ENCODE results near the gene SPIB.
"Not testable (repeated sequence)": the region's sequence is repeated elsewhere in the genome, so short reads cannot be mapped to it uniquely, and the experiment has no call there.

Gene SPIB

DNA sequence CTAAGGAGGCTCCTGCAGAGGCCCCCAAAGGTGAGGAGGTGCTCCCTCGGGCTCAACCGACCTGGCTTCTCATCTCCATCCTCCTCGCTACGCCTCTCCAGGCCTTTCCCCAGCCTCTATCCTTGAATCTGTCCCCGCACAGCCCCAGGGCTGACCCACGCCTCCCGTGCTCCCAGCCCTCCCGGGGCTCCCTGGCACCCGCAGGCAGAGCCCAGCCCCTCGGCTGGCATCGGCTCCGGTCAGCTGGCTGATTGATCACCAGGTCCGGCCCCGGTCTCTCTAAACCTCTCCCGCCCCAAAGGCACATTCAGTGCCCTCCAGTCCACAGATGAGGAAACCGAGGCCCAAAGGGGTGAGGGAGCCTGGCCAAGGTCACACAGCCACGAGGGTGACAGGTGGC is 16.5 kb downstream of the SPIB start:
- no peak for DNase-seq (ENCODE audit: extremely low read depth in 1 of 2, low read depth in 1 of 2)

DNA sequence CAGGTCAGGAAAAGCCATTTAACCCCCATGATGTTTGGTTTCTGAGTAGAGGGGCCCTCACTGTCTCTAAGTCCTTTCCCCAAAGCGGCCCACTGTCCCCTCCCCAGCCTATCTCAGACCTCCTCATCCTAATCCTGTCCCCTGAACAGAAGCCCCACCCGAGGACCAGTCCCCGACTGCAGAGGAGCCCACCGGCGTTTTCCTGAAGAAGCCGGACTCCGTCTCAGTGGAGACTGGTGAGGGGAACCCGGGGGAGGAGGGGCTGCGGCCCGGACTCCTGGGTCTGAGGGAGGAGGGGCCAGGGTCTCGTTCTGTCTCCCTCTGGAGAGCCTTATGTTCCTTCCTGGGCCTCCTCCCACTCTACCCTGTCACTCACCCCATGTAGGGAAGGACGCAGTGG is 16.9 kb downstream of the SPIB start:
- DNase-seq (ENCODE audit: extremely low read depth in 1 of 2, low read depth in 1 of 2), result no peak

DNA sequence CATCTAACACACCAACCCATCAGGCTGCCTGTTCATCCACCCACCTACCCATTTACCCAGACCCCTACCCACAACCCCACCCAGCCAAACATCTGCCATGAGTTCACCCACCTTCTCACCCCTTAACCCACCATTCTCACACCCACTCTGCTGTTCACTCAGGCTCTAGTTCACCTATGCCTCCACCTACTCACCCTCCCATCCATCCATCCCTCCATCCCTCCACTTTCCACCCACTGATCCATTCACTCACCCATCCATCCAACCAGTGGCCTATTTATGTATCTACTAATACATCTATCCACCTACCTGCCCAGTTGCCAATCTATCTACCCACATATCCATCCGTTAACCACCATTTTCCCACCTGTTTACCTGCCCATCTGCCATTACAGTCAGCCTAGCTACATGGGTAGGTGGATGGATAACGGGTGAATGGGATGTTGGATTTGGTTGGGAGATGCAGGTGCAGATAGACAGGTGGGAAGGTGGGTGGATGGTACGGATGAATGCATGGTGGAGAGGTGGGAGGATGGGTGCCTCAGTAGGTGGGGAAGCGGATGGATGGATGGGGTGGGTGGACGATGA is 19.2 kb downstream of the SPIB start:
- DNase-seq (ENCODE audit: extremely low read depth in 1 of 2, low read depth in 1 of 2), result no peak

DNA sequence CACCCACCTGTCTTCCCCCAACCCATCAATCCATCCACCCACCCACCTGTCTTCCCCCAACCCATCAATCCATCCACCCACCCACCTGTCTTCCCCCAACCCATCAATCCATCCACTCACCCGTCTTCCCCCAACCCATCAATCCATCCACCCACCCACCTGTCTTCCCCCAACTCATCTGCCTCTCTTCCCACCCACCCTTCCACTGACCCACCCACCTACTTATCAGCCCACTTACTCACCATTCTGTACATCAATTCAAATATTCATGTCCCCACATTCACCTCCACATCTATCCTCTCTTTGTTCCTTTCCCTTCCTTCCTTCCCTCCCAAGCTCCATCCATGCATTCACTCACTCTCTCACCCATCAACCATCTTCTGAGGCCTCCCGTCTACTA is 20.4 kb downstream of the SPIB start:
- not testable (repeated sequence) for DNase-seq (ENCODE audit: extremely low read depth in 1 of 2, low read depth in 1 of 2)

DNA sequence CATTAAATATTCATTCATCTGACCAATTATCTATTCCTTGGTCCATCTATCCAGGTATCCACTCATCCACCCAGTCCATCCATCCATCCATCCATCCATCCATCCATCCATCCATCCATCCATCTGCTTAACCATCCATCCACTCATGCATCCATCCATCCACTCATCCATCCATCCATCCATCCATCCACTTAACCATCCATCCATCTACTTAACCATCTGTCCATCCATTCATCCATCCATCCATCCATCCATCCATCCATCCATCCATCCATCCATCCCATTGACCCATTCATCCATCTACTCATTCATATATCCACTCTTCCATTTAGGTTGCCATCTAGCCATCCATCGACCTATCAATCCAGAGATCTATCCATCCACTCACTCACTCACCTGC is 25.3 kb downstream of the SPIB start:
- no peak for DNase-seq (ENCODE audit: extremely low read depth in 1 of 2, low read depth in 1 of 2)

DNA sequence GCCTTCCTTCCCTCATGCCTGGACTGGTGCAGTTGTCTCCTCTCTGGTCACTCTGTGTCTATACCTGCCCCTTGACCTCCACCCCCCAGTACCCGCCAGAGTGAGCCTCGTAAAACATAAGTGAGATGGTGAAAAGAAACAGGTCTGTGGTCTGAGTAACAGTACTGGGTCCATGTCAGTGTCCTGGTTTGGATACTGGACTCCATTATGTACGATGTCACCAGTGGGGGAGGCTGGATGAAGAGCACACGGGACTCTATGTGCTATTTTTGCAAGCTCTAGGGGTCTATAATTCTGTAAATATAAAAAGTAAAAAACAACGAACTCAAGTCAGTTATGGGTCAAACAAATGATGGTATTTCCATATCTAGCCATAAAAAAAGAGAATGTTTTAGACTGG is 28.3 kb downstream of the SPIB start:
- no peak for DNase-seq (ENCODE audit: extremely low read depth in 1 of 2, low read depth in 1 of 2)

DNA sequence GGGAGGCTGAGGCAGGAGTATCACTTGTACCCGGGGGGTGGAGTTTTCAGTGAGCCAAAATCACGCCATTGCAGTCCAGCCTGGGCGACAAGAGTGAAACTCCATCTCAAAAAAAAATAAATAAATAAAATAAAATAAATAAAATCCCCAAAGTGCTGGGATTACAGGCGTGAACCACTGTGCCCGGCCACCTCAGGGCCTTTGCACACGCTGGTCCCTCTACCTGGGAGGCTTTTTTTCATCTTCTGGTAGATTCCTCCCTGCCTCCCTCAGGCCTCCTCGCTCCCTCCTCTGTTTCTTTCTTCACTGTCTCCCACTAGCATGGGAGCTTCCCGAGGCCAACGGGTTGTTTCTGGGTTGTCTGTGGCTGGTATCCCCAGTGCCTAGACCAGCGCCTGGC is 29.0 kb downstream of the SPIB start:
- no peak for DNase-seq (ENCODE audit: extremely low read depth in 1 of 2, low read depth in 1 of 2)

DNA sequence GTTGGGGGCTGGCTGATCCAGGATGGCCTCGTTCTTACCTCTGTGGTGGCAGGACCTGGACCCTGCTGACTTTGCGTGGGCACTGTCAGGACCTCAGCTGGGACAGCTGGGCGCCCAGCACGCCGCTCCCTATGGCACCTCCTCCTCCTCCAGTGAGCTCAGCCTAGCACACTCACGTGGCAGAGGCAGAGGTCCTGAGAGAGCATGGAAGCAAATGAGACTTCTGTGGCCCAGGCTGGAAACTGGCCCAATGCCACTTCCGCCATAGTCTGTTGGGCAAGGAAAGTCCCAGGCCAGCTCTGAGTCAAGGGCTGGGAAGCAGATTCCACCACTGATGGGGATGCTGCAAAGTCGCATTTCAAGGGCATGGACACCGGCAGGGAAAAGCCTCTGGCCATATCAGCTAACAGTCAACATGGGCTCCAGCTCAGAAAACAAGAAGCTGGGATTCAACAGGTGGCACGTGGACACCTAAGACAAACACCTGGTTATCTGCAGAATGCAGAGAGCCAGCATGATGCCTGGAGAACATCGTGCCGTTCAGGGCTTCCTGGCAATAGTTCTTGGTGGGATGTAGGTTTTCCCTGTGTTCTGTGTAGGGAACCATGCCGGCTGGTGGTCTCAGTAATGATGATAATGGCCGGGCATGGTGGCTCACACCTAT is 30.6 kb downstream of the SPIB start:
- DNase-seq (ENCODE audit: extremely low read depth in 1 of 2, low read depth in 1 of 2), result no peak

DNA sequence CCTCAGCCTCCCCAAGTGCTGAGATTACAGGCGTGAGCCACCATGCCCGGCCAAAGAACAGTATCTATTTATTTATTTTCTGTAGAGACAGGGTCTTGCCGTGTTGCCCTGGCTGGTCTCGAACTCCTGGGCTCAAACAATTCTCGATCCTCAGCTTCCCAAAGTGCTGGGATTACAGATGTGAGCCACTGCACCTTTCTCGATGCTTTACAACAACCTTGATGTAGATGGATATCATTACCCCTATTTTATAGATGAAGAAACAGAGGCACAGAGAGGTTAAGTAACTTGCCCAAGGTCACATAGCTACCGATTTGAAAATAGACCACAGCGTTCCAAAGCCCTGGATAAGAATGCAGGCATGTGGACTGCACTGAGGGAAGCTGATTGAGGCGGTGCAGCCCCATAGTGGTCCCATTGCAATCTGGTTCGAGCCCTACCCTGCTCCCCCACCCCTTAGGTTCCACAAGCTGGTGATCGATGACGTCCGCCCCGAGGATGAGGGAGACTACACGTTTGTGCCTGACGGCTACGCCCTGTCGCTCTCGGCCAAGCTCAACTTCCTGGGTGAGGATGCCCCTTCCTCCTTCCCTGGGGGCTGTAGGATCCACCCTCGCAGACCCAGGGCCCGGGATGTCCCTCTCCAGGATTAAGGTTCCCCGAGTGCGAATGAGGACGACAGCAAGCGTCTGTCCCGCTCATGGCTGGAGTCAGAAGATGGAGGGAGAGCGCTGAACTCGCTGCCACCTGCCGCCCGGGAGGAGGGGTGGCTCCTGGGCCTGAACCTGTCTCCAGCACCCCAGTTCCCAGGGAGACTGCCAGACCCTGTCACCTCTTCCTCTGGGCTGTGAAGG is 31.9 kb downstream of the SPIB start:
- DNase-seq (ENCODE audit: extremely low read depth in 1 of 2, low read depth in 1 of 2), result no peak

DNA sequence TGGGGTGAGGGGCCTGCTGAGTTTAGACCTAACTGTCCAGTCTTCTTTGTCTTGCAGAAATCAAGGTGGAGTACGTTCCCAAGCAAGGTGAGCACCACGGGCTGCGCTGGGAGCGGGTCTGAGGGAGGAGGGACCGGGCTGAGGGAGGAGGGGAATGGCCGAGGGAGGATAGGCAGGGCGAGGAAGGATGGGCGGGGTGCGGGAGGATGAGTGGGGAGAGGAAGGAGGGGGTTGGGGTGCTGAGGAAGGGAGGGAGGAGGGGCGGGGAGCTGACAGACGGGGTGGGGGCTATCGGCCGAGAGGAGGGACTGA is 32.4 kb downstream of the SPIB start:
- DNase-seq (ENCODE audit: extremely low read depth in 1 of 2, low read depth in 1 of 2), result no peak

DNA sequence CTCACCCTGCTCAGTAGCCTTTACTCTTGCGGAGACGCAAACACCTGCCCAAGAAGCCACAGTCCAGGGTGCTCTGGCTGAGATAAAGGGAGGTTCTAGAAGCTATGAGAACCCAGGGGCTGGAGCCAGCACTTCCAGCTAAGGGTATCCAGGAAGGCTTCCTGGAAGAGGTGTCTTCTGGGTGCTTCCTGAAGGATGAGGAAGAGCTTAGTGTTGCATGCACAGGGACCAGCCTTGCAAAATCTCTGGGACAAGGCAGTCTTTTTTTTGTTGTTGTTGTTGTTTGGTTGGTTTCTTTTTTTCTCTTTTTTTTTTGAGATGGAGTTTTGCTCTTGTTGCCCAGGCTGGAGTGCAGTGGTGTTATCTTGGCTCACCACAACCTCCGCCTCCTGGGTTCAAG is 34.5 kb downstream of the SPIB start:
- no peak for DNase-seq (ENCODE audit: extremely low read depth in 1 of 2, low read depth in 1 of 2)

DNA sequence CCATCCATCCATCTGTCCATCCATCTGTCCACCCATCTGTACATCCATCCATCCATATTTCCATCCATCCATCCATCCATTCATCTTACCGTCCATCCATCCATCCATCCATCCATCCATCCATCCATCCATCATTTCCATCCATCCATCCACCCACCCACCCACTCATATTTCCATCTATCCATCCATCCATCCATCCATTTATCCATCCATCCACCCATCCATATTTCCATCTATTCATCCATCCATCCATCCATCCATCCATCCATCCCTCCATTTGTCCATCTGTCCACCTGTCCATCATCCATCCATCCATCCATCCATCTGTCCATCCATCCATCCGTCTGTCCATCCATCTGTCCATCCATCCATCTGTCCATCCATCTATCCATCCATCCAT is 37.3 kb downstream of the SPIB start:
- no peak for DNase-seq (ENCODE audit: extremely low read depth in 1 of 2, low read depth in 1 of 2)

DNA sequence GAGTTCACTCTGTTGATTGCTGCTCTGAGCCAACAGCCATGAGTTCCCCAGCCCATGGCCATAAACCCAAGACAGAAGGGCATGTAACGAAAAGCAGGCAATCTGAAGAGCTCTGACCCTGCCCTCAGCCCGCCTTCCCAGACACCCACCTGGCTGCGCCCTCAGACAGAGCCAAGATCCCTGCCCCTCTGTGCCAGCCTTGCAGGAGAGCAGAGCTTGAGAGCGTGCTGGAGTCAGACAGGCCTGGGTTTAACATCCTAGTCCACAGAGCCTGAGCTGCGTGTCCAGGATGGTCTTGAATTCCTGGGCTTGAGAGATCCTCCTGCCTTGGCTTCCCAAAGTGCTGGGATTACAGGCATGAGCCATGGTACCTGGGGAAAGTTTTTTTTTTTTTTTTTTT is 38.6 kb downstream of the SPIB start:
- DNase-seq (ENCODE audit: extremely low read depth in 1 of 2, low read depth in 1 of 2), result no peak

DNA sequence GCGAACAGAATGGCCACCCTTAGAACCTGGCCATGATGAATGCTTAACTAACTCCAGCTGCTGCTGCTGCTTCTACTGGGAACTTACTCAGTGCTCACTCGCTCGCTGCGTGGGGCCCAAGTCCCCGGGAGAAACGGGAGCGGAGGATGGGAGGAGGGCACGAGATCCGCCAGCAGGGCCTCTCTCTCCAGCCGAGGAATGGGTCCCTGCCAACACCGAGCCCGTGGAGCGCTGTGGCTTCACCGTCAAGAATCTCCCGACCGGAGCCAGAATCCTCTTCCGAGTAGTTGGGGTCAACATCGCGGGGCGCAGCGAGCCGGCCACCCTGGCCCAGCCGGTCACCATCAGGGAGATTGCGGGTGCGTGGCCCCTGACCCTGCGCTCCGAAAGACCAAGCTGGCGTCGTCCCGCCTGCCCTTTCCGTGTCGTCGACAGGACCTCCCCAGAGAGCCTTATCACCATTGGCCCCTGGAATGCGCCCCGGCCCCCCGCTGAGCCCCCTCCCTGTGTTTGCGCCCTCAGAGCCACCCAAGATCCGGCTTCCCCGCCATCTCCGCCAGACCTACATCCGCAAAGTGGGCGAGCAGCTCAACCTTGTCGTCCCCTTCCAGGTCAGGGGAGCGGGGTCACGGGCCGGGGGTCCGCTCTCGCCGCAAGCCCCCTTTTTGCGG is 39.8 kb downstream of the SPIB start:
- DNase-seq (ENCODE audit: extremely low read depth in 1 of 2, low read depth in 1 of 2), result no peak

DNA sequence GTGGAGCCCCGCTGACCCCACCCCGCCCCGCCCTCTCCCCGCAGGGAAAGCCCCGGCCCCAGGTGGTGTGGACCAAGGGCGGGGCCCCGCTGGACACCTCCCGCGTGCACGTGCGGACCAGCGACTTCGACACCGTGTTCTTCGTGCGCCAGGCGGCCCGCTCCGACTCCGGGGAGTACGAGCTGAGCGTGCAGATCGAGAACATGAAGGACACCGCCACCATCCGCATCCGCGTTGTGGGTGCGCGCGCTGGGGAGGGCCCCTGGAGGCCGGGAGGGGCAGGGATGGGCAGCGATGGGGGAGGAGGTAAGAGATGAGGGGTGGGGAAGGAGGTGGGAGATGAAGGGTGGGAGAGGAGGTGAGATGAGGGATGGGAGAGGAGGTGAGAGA is 40.3 kb downstream of the SPIB start:
- no peak for DNase-seq (ENCODE audit: extremely low read depth in 1 of 2, low read depth in 1 of 2)

DNA sequence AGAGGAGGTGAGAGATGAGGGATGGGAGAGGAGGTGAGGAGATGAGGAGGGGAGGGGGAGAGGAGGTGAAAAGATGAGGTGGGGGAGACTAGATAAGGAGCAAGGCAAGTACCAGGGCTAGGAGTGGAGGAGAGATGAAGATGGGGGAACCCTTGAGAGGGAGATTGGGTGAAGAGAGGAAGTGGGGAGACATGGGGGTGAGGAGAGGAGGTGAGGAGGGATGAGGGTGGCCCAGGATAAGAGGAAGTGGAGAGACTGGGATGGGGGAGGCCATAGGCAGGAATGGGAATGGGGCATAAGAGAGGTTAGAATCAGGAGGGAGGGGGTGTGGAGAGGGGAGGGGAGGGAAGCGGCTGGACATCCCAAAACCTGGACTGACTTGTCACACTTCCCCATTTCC is 40.9 kb downstream of the SPIB start:
- no peak for DNase-seq (ENCODE audit: extremely low read depth in 1 of 2, low read depth in 1 of 2)

DNA sequence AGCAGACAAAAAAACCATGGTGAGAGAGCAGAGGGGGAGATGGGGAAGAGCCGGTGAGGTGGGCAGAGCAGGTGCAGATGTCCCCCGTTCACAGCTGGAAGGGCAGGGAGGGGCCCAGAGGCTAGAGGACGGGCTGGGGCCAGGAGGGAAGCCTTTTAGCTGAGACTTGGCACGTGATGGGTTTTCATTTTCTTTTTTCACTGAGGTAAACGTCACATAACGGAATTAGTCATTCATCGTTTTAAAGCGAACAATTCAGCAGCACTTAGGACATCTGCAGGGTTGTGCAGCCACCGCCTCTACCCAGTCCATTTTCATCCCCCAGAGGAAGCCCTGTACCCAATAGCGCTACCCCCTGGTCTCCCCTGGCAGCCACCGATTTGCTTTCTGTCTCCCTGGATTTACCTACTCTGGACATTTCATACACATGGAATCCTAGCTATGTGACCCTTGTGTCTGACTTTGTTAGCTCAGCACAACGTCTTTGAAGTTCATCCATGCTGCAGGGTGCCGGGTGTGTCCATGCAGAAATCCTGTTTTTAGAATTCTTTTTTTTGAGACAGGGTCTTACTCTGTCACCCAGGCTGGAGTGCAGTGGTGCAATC is 41.5 kb downstream of the SPIB start:
- no peak for DNase-seq (ENCODE audit: extremely low read depth in 1 of 2, low read depth in 1 of 2)

DNA sequence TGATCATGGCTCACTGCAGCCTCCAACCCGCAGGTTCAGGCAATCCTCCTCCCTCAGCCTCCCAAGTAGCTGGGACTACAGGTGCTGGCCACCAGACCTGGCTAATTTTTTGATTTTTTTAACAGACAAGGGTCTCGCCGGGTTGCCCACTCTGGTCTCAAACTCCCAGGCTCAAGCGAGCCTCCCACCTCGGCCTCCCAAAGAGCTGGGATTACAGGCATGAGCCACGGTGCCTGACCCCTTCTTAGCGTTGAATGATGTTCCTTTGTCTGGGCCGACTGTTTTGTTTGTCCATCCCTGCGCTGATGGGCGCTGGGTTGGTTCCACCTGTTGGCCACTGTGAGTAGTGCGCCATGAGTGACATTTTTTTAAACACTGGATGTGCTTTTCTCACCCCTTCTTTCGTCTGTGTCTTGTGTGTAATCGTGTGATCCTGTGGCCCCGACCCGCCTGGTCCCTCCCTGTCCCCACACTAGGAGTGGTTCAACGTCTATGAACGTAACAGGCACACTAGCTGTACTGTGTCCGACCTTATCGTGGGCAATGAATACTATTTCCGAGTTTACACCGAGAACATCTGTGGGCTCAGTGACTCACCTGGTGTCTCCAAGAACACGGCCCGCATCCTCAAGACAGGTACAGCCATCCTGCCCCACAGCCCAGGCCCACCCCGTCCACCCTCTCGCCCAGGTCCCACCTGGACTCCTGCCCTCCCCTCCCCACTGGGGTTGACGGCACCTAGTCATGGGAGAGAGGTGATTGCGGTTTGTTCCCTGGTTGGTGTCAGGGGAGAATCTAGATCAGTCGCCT is 42.5 kb downstream of the SPIB start:
- peak; percentile 26 to 36 for DNase-seq (ENCODE audit: extremely low read depth in 1 of 2, low read depth in 1 of 2)

DNA sequence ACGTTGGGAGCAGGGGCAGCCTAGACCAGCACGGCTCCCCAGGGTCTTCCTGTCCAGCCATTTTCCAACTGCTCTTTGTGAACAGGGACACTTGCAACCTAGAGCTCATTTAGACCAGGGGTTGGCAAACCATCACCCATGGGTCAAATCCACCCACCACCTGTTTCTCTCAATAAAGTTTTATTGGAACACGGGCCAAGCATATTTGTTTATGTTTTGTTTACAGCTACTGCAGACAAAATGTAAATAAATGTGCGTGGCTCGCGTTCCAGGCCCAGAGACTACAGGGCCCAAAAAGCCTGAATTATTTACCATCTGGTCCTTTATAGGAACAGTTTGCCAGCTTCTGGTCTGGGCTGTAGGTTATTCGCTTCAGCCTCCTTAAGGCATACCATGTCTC is 44.2 kb downstream of the SPIB start:
- no peak for DNase-seq (ENCODE audit: extremely low read depth in 1 of 2, low read depth in 1 of 2)

DNA sequence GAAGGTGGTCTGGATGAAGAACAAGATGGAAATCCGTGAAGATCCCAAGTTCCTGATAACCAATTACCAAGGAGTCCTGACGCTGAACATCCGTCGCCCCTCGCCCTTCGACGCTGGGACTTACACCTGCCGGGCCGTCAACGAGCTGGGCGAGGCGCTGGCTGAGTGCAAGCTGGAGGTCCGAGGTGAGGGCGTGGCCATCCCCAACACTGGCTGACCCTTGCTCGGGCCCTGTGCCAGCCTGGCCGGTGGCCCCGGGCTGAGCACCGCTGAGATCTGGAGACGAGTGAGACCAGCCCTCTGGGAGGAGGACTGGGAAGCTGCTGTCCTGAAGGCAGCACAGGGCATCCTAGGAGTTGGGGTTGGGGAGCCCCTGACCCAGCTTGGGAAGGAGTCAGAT is 45.6 kb downstream of the SPIB start:
- DNase-seq (ENCODE audit: extremely low read depth in 1 of 2, low read depth in 1 of 2), result no peak

DNA sequence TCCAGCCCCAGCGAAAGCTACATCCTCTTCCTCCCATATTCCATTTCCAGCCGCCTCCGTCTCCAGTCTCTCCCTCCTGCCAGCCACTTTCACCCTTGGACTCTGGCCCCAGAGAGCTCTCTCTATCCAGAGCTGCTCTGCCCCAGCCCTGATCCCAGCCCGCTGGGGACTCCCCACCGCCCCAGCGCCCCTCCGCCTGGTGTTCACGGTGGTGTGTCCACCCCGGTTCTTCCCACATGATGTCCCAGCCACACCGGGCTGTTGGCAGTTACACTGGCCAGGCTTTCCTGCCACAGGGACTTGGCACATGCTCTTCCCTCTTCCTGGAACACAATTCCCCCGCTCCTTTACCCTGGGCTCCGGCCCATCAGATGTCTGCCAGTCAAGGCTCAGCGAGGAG is 46.3 kb downstream of the SPIB start:
- no peak for DNase-seq (ENCODE audit: extremely low read depth in 1 of 2, low read depth in 1 of 2)
